Mesodermal cell (in vitro differentiated cells): ENCODE data around the gene CCRL2.

Experiments
- H3K27ac ChIP-seq: 2 replicates; pipeline ENCODE4 v1.7.0; 2013; ENCODE audit warnings: mild to moderate bottlenecking, low read depth, low read length, moderate library complexity; ENCODE audit not compliant: severe bottlenecking
- H3K36me3 ChIP-seq: 2 replicates; pipeline ENCODE4 v1.7.1; 2013; ENCODE audit warnings: mild to moderate bottlenecking, low read length, moderate library complexity; ENCODE audit not compliant: control insufficient read depth, insufficient read depth
- H3K4me1 ChIP-seq: one replicate; pipeline ENCODE4 v1.7.1; 2013; ENCODE audit warnings: mild to moderate bottlenecking, low read length; ENCODE audit not compliant: insufficient read depth, control insufficient read depth, poor library complexity, severe bottlenecking
- H3K4me3 ChIP-seq: 2 replicates; pipeline ENCODE4 v1.7.0; 2013; ENCODE audit warnings: low read length, control low read depth, mild to moderate bottlenecking; ENCODE audit not compliant: insufficient read depth, poor library complexity, severe bottlenecking; ENCODE audit errors: extremely low read depth
- H3K9me3 ChIP-seq: 2 replicates; pipeline ENCODE4 v1.7.1; 2013; ENCODE audit warnings: mild to moderate bottlenecking, low read length, moderate library complexity; ENCODE audit not compliant: control insufficient read depth
- WGBS, 2 experiments: methylation state at CpG; one replicate each; pipeline ENCODE4 v1.1.5; 2013; ENCODE audit warnings: missing lambda C conversion rate in 2 of 2; ENCODE audit not compliant: insufficient coverage in 2 of 2; 5-methylcytosine and 5-hydroxymethylcytosine counted together

The CCRL2 gene

GRCh38 chr3:46405301-46406019, 1.6 kb upstream of the CCRL2 start:
- H3K4me1 ChIP-seq, result peaks cover 18% of the 10 kb centered on the region
- H3K36me3 ChIP-seq, result no peaks in the 10 kb centered on the region
- 93 to 96% methylated on average over 7 to 8 of the region's 11 CpGs for WGBS, 2 experiments
- H3K9me3 ChIP-seq, result no peaks in the 10 kb centered on the region
- H3K27ac ChIP-seq, result no peak overlapping the region
- no peak overlapping the region for H3K4me3 ChIP-seq

- peak overlapping the region; percentile 71 for H3K27ac ChIP-seq
- H3K9me3 ChIP-seq, result no peaks in the 10 kb centered on the region
- 84 to 85% methylated on average over 3 to 4 of the region's 4 CpGs for WGBS, 2 experiments
- peaks cover 15% of the 10 kb centered on the region for H3K4me1 ChIP-seq
- H3K4me3 ChIP-seq, result no peak overlapping the region
- H3K36me3 ChIP-seq, result no peaks in the 10 kb centered on the region
Measured at GRCh38 chr3:46406443-46406787, 644 bp upstream of the CCRL2 start.

- 93 to 95% methylated on average over 6 to 7 of the region's 7 CpGs for WGBS, 2 experiments
- Histone ChIP-seq H3K4me3 (no peak overlapping the region), H3K4me1 (peaks cover 22% of the 10 kb centered on the region), H3K9me3 (no peaks in the 10 kb centered on the region), H3K27ac (no peak overlapping the region), H3K36me3 (no peaks in the 10 kb centered on the region)
Measured at GRCh38 chr3:46407970-46408369, 911 bp downstream of the CCRL2 start.

DNA sequence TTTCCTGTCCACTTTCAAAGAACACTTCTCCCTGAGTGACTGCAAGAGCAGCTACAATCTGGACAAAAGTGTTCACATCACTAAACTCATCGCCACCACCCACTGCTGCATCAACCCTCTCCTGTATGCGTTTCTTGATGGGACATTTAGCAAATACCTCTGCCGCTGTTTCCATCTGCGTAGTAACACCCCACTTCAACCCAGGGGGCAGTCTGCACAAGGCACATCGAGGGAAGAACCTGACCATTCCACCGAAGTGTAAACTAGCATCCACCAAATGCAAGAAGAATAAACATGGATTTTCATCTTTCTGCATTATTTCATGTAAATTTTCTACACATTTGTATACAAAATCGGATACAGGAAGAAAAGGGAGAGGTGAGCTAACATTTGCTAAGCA, 1.8 kb downstream of the CCRL2 start:
- H3K4me1 ChIP-seq, result peaks cover 24% of the 10 kb centered on the region
- no peaks in the 10 kb centered on the region for H3K36me3 ChIP-seq
- WGBS, 2 experiments, result 83 to 89% methylated on average over 4 to 6 of the region's 7 CpGs
- H3K9me3 ChIP-seq, result no peaks in the 10 kb centered on the region
- H3K4me3 ChIP-seq, result no peak overlapping the region
- H3K27ac ChIP-seq, result no peak overlapping the region

GRCh38 chr3:46409739-46410489, 2.9 kb downstream of the CCRL2 start:
- no peak overlapping the region for H3K27ac ChIP-seq
- H3K4me3 ChIP-seq, result no peak overlapping the region
- H3K9me3 ChIP-seq, result no peaks in the 10 kb centered on the region
- H3K36me3 ChIP-seq, result no peaks in the 10 kb centered on the region
- H3K4me1 ChIP-seq, result peaks cover 24% of the 10 kb centered on the region
- WGBS, 2 experiments, result 93 to 96% methylated on average over 3 to 7 of the region's 9 CpGs

GRCh38 chr3:46410669-46411068, 3.6 kb downstream of the CCRL2 start:
- Histone ChIP-seq H3K27ac (no peak overlapping the region), H3K4me3 (no peak overlapping the region), H3K4me1 (peaks cover 24% of the 10 kb centered on the region), H3K36me3 (no peaks in the 10 kb centered on the region), H3K9me3 (no peaks in the 10 kb centered on the region)
- WGBS, 2 experiments, result 40% methylated on average over 1 of the region's 2 CpGs; no CpG with 5 or more reads in 1 of the 2 experiments

DNA sequence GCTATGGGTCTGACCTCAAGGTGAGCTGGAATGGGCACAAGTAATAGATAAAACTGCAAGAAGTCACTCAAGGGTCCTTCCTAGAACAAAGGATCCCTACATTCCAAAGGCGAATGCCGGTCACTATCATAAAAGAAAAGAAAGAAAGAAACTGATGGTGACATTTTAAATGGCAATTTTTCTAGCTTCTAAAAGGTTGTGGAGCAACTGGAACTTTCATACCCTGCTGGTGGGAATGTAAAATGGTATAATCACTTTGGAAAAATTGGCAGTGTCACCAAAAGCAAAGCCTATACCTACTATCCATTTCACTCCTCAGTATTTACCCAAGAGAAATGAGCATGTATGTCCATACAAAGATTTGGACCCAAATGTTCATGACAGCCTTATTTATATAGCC, 4.2 kb downstream of the CCRL2 start:
- Histone ChIP-seq H3K9me3 (no peaks in the 10 kb centered on the region), H3K36me3 (no peaks in the 10 kb centered on the region), H3K4me3 (no peak overlapping the region), H3K27ac (no peak overlapping the region), H3K4me1 (peaks cover 24% of the 10 kb centered on the region)
- no CpG with 5 or more reads among the region's 2 CpGs for whole genome bisulfite sequencing, 2 experiments

DNA sequence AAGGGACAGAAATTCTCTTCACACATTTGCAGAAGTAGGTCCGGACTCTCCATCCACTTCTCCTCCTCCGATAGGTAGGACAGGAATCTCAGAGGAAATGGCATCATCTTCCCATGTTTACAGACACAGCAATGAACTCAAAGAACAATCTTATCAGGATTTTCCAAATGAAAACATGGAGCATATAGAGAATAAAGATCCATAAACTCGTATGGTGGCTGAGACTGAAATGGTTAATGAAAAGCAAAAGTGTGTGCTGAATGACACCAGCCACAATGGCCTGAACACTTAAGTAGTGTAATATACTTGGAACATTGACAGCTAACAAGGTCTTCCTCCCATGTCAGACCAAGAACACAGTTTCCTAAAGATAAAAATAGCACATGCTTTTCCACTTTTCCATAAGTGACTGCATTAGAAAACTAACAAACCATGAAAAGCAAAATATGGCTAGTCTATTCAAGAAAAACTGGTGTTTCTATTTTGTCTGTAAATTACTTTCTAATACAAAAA, 5.8 kb downstream of the CCRL2 start:
- 100% methylated on average over 1 of the region's 3 CpGs; no CpG with 5 or more reads in 1 of the 2 experiments for WGBS, 2 experiments
- Histone ChIP-seq H3K9me3 (no peaks in the 10 kb centered on the region), H3K36me3 (no peaks in the 10 kb centered on the region), H3K4me3 (no peak overlapping the region), H3K27ac (no peak overlapping the region), H3K4me1 (peaks cover 9% of the 10 kb centered on the region)

DNA sequence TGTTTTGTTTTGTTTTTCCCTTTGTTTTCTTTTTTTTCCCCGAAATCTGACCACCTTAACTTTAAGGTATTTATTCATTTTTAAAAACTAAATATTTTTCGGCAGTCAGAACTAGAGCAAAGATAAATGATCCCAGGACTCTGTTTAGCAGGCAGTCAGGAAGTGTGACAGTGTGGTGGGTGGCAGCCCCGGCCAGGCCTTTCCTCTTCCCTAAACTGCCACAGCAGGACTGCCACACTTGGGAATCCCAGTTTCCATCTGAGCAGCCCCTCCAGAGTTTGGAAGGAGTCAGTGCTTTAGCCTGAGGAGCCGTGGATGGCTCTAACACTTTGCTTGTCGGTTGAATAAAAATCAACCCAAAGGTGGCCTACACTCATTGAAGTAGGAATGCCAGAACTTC, 6.9 kb downstream of the CCRL2 start:
- Histone ChIP-seq H3K27ac (no peak overlapping the region), H3K36me3 (no peaks in the 10 kb centered on the region), H3K4me1 (peaks cover 8% of the 10 kb centered on the region), H3K9me3 (no peaks in the 10 kb centered on the region), H3K4me3 (no peak overlapping the region)
- 86 to 90% methylated on average over 3 of the region's 5 CpGs for WGBS, 2 experiments

- Histone ChIP-seq H3K4me1 (peaks cover 8% of the 10 kb centered on the region), H3K27ac (no peak overlapping the region), H3K4me3 (no peak overlapping the region), H3K36me3 (no peaks in the 10 kb centered on the region), H3K9me3 (no peaks in the 10 kb centered on the region)
- 81 to 83% methylated on average over 2 to 3 of the region's 4 CpGs for WGBS, 2 experiments
Measured at GRCh38 chr3:46414739-46415138, 7.7 kb downstream of the CCRL2 start.
